Fibroblast of lung (primary cell): ENCODE data around the gene CHST11.

Experiments used
- EZH2 ChIP-seq: IDR thresholded peaks from 2 replicates; pipeline ENCODE4 v1.5.1; 2012; ENCODE audit warnings: low read length, control low read depth, mild to moderate bottlenecking; ENCODE audit errors: missing control alignments
- TF ChIP-seq, protein P1 (sequence below), 2 donors: IDR thresholded peaks in 1 of 2; conservative IDR thresholded peaks in 1 of 2; 1 replicate in 1 of 2; 2 replicates in 1 of 2; pipeline ENCODE4 v1.5.1; 2011 to 2012; ENCODE audit warnings: low read length in 2 of 2, control low read depth in 1 of 2, inconsistent platforms in 1 of 2, low read depth in 1 of 2, mild to moderate bottlenecking in 1 of 2

GRCh38 chr12:104740668-104741067 lies 283.9 kb downstream of the CHST11 start:
- TF ChIP-seq, protein P1, sequence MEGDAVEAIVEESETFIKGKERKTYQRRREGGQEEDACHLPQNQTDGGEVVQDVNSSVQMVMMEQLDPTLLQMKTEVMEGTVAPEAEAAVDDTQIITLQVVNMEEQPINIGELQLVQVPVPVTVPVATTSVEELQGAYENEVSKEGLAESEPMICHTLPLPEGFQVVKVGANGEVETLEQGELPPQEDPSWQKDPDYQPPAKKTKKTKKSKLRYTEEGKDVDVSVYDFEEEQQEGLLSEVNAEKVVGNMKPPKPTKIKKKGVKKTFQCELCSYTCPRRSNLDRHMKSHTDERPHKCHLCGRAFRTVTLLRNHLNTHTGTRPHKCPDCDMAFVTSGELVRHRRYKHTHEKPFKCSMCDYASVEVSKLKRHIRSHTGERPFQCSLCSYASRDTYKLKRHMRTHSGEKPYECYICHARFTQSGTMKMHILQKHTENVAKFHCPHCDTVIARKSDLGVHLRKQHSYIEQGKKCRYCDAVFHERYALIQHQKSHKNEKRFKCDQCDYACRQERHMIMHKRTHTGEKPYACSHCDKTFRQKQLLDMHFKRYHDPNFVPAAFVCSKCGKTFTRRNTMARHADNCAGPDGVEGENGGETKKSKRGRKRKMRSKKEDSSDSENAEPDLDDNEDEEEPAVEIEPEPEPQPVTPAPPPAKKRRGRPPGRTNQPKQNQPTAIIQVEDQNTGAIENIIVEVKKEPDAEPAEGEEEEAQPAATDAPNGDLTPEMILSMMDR (conservative IDR thresholded peaks at IDR 0.05 in 1 of 2, IDR thresholded peaks at IDR 0.05 in 1 of 2; ENCODE audit: low read depth in 1 of 2, low read length in 2 of 2) = no peak
- TF ChIP-seq EZH2 = no peak
